OCI-LY1 (cell line): ENCODE results near the gene DENND1A.

ENCODE experiments used
- CTCF ChIP-seq: fragments of 200-600 bp; sonication (generic), shearing (Covaris generic); IDR thresholded peaks from 2 replicates; pipeline ENCODE4 v1.5.1; 2017; ENCODE audit warnings: mild to moderate bottlenecking, antibody characterized with exemption, low read length, moderate library complexity, mixed read lengths
- EZH2 ChIP-seq: fragments of 200-600 bp; sonication (generic), shearing (Covaris generic); IDR thresholded peaks from 2 replicates; pipeline ENCODE4 v1.8.0; 2017; ENCODE audit warnings: borderline replicate concordance, mixed run types, mild to moderate bottlenecking, antibody characterized with exemption, low read length, moderate library complexity, mixed read lengths

DNA sequence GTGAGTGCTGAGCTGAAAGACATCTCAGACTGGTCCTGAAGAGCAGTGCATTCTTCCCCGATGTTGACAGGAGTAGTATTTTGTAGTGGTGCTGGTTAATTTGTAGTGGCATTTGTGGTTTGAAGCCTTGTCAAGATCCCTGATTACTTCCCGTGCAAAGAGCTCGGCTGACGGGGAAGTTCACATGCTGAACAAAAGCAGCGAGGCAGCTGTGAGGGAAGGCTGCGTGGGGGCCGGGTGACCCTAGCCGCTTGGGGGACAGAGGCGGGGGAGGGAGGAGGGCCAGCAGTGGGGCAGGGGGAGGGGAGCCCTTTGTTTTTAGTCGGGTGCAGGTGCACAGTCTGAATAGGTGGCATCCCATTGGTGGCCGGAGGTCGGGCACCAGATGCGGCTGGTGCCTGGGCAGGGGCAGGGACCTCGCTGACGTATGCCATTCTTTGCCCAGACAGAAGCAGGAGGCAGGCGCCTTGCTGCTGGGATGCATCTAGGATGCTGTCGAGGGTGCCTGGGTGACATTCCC is 509.3 kb downstream of the DENND1A start:
- no peak for TF ChIP-seq CTCF
- TF ChIP-seq EZH2 = no peak
